IPS-NIHi7 (cell line): ENCODE measurements around the gene DHRS12.

ENCODE experiments used
- DNase-seq: peaks from one replicate; pipeline ENCODE4 v3.0.0; 2012; ENCODE audit warnings: mixed read lengths; ENCODE audit errors: extremely low spot score

Gene DHRS12

GRCh38 chr13:51761643-51762350 lies 42.2 kb downstream of the DHRS12 start:
- DNase-seq, result no peak

- no peak for DNase-seq
Observed at GRCh38 chr13:51760592-51760991, 43.4 kb downstream of the DHRS12 start.

- no peak for DNase-seq
Observed at GRCh38 chr13:51759240-51759639, 44.7 kb downstream of the DHRS12 start.

GRCh38 chr13:51758691-51759090 lies 45.3 kb downstream of the DHRS12 start:
- DNase-seq, result no peak

- no peak for DNase-seq
Observed at GRCh38 chr13:51756651-51757050, 47.3 kb downstream of the DHRS12 start.

- DNase-seq, result no peak
Observed at GRCh38 chr13:51747438-51748434, 56.2 kb downstream of the DHRS12 start.

GRCh38 chr13:51746802-51747201 lies 57.2 kb downstream of the DHRS12 start:
- DNase-seq, result no peak

GRCh38 chr13:51745243-51745642 lies 58.7 kb downstream of the DHRS12 start:
- no peak for DNase-seq

- no peak for DNase-seq
Observed at GRCh38 chr13:51742611-51743010, 61.4 kb downstream of the DHRS12 start.

- no peak for DNase-seq
Observed at GRCh38 chr13:51742031-51742430, 61.9 kb downstream of the DHRS12 start.

GRCh38 chr13:51740698-51741097 lies 63.3 kb downstream of the DHRS12 start:
- DNase-seq, result no peak

GRCh38 chr13:51739027-51739764 lies 64.8 kb downstream of the DHRS12 start:
- DNase-seq, result no peak

- DNase-seq, result no peak
Observed at GRCh38 chr13:51738226-51738905, 65.6 kb downstream of the DHRS12 start.

GRCh38 chr13:51737609-51738008 lies 66.4 kb downstream of the DHRS12 start:
- no peak for DNase-seq

- DNase-seq, result no peak
Observed at GRCh38 chr13:51734786-51735185, 69.2 kb downstream of the DHRS12 start.

GRCh38 chr13:51733374-51734298 lies 70.3 kb downstream of the DHRS12 start:
- DNase-seq, result no peak

GRCh38 chr13:51731759-51732158 lies 72.2 kb downstream of the DHRS12 start:
- DNase-seq, result no peak

GRCh38 chr13:51730927-51731326 lies 73.0 kb downstream of the DHRS12 start:
- DNase-seq, result no peak

GRCh38 chr13:51729866-51730553 lies 74.0 kb downstream of the DHRS12 start:
- no peak for DNase-seq

- no peak for DNase-seq
Observed at GRCh38 chr13:51728972-51729371, 75.0 kb downstream of the DHRS12 start.
